ENCODE data around the gene ZSCAN21. TPM values are rescaled to one million over a fixed set of nuclear protein-coding genes. Genes with fewer than 3 reads are reported as not detected.

ZSCAN21 gene
- polyA plus RNA-seq, 2 of the 4 experiments (the other 2 are of a cell fraction) = 9.1 to 18.3 TPM

- ATAC-seq = no peak
- Histone ChIP-seq H3K4me2 (no peak overlapping the region), H3K9me3 (no peaks in the 10 kb centered on the region), H3K4me1 (peaks cover 16% of the 10 kb centered on the region), H3K27ac (no peak overlapping the region), H3K4me3 (no peak overlapping the region)
- ChIA-PET CTCF (interaction anchor here (0.7 to 2.0 kb wide), 7 partner anchors 8 to 294 kb away, joined by 3 to 7 read pairs (median 4); no protein-coding TSS in a partner anchor), POLR2A (no interaction called here)
- DNase-seq (ENCODE audit: low read depth in 1 of 2, low spot score in 1 of 2) = no peak
- no peak for TF ChIP-seq KDM1A (IDR thresholded peaks at IDR 0.05; ENCODE audit: low read depth)
- no peak for TF ChIP-seq PHF8 (IDR thresholded peaks at IDR 0.05; ENCODE audit: borderline replicate concordance, low read depth)
- TF ChIP-seq ESRRA (IDR thresholded peaks at IDR 0.05; ENCODE audit: borderline replicate concordance, low read length) = no peak
- no peak for TF ChIP-seq FOSL2 (IDR thresholded peaks at IDR 0.05)
- TF ChIP-seq FOSL2 (CRISPR knock-in tag; IDR thresholded peaks at IDR 0.05) = no peak
- TF ChIP-seq POLR2A (IDR thresholded peaks at IDR 0.05; ENCODE audit: low read length) = no peak
- no peak for TF ChIP-seq HOXB13 (CRISPR knock-in tag; IDR thresholded peaks at IDR 0.05; ENCODE audit: low read depth)
- TF ChIP-seq ZFP36 (IDR thresholded peaks at IDR 0.05; ENCODE audit: borderline replicate concordance, partially characterized antibody) = no peak
- 98% methylated on average over 3 of the region's 3 CpGs for WGBS (ENCODE audit: missing lambda C conversion rate)
- FAIRE-seq = no peak
Measured at GRCh38 chr7:100021297-100021696, 28.3 kb upstream of the ZSCAN21 start.

- CTCF ChIA-PET = interaction anchor here (0.7 to 2.0 kb wide), 7 partner anchors 10 to 108 kb away, joined by 3 to 7 read pairs (median 4); no protein-coding TSS in a partner anchor
- Histone ChIP-seq H3K4me1 (peaks cover 4% of the 10 kb centered on the region; the same call in 2 of the 3 replicates), H3K9me3 (no peaks in the 10 kb centered on the region), H3K4me3 (no peak overlapping the region), H3K27ac (no peak overlapping the region), H3K4me2 (no peak overlapping the region)
- DNase-seq (ENCODE audit: low read depth in 1 of 2, low spot score in 1 of 2) (peak in 1 of 2 experiments; percentile 23), ATAC-seq (no peak), FAIRE-seq (no peak)
- POLR2A ChIA-PET = interaction anchor here (1.4 kb wide), 1 partner anchor 26 kb away, joined by 3 read pairs; no protein-coding TSS in a partner anchor
- TF ChIP-seq BCL3 (IDR thresholded peaks at IDR 0.05) (no peak), JUN (IDR thresholded peaks at IDR 0.05) (no peak), TFCP2L1 (CRISPR knock-in tag; IDR thresholded peaks at IDR 0.05) (no peak), KDM1A (IDR thresholded peaks at IDR 0.05; ENCODE audit: low read depth) (no peak), NR3C1 (IDR thresholded peaks at IDR 0.05) (no peak), ZC3H11A (IDR thresholded peaks at IDR 0.05) (no peak), CHD4 (IDR thresholded peaks at IDR 0.05; ENCODE audit: borderline replicate concordance) (no peak), FOSL2 (IDR thresholded peaks at IDR 0.05) (no peak), FOSL2 (CRISPR knock-in tag; IDR thresholded peaks at IDR 0.05) (no peak), NFE2L2 (conservative IDR thresholded peaks at IDR 0.05; ENCODE audit: low read length) (no peak), CHD2 (IDR thresholded peaks at IDR 0.05; ENCODE audit: low read length, partially characterized antibody) (no peak), REST (IDR thresholded peaks at IDR 0.05) (no peak), HMGXB4 (CRISPR knock-in tag; IDR thresholded peaks at IDR 0.05; ENCODE audit: borderline replicate concordance) (no peak), PBX3 (IDR thresholded peaks at IDR 0.05) (no peak), RARB (CRISPR knock-in tag; IDR thresholded peaks at IDR 0.05) (no peak), FOSB (CRISPR knock-in tag; IDR thresholded peaks at IDR 0.05) (no peak), KDM5A (IDR thresholded peaks at IDR 0.05) (no peak), EHMT2 (IDR thresholded peaks at IDR 0.05; ENCODE audit: low read depth) (no peak)
- 66% methylated on average over 5 of the region's 5 CpGs for WGBS (ENCODE audit: missing lambda C conversion rate)
Measured at GRCh38 chr7:100022621-100023020, 27.0 kb upstream of the ZSCAN21 start.
